DMS79 treated with DMSO at 0.1 percent for 48 hours (cell line): Measurements from ENCODE around the gene EGR2.

ENCODE experiments used
- DNase-seq: peaks from one replicate; lab custom pipeline; 2025; lab: John Stamatoyannopoulos, UW

EGR2 gene

DNA sequence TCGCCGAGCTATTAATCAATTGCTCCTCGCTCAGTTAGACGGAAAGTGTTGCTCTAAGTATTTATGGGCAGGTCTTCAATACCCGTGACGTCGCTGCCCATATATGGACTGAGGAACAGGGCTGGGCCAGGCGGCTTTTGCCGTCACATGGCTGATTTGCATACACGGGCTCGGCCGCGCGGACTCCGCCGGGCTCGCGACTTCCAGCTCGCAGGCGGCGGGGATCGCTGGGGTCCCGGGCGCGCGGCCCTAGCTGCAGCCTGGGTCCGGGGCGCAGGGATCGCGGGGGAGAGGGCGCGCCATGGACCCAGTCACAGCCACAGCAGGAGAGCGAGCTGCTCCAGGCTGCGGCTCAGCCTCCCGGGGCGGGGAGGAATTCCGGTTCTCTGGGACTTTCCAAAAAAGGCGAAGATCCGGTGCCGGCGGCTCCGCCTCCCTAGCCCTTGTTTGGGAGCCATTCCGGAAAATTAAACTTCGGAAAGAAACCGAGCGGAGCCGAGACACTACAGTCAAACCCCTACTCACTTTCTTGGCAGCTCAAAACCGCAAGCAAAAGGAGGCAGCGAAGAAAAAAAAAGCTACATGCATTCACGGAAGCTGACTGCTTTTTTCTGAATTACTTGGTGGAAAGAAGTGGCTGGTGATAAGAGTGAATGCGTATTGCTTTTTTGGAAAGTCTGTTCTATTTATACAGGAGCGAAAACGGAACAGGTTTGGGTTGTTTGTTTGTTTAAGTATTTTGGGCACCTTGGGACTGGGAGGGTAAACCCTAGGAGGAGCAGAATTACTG lies at the start of gene EGR2:
Gene EGR2, minus strand, starts transcription at position 36 of the 790 bp plus-strand sequence. CDS start 337 bp downstream, outside the sequence.
- peak; percentile 49 for DNase-seq

GRCh38 chr10:62862447-62862846 lies 46.3 kb upstream of the EGR2 start:
- DNase-seq, result no peak

DNA sequence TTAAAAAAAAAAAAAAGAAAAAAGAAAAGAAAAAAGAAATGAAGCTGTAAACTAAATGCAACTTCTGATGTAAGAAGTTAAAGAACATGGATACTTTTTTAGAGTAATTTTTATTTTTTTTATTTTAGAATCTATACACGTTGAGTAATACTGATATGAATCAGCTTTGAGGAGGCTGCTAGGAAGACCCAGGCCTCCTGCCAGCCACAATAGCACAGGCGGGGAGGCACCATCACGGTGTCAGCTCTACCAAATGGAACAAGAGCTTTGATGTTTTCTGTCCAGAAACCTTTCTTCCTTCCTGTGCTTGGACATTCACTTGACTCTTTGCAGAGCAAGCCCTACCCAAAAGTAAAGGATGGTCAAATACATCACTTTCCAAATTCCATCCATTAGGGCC lies 45.3 kb upstream of the EGR2 start:
- DNase-seq, result no peak

GRCh38 chr10:62860946-62861345 lies 44.8 kb upstream of the EGR2 start:
- DNase-seq, result no peak

DNA sequence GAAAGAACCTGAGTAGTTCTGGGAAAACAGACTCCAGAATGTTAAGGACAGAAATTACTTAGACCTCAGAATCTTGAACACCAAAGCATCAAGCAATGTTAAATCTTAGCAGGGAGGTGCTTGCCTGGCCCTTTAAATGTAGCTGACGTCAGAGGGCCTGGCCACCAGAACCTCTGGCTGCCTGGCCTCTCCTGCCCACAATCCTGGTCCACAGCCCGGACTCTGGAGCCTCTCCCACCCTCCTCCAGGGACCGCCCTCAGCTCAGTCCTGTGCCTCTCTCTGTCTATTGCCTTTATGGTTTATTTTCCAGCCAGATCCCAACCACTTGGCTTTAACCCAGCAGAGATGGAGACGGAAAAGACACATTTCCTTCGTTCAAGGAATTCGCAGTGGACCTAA lies 42.2 kb upstream of the EGR2 start:
- no peak for DNase-seq

- DNase-seq, result no peak
Measured at GRCh38 chr10:62856021-62856420, 39.9 kb upstream of the EGR2 start.

DNA sequence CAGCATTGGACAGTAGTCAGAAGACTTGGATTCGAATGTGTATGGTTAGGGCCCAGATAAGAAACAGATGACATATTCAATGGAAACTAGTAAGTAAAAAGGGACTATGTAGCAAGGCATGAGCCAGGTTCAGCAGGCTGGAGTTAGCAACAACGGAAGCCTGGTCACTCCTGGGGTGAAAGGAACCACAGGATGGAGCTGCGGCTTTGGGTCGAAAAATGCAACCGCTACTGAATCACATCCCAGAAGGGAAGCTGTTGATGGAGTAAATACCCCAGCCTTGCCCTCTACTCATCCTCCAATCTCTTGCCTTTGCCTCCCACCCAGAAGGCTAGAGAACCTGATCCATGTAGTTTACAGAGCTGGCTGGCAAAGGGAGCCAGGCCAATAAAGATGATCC lies 37.5 kb upstream of the EGR2 start:
- no peak for DNase-seq

GRCh38 chr10:62852961-62853702 lies 37.0 kb upstream of the EGR2 start:
- DNase-seq, result no peak

GRCh38 chr10:62851442-62851841 lies 35.3 kb upstream of the EGR2 start:
- DNase-seq, result no peak

GRCh38 chr10:62850646-62851045 lies 34.5 kb upstream of the EGR2 start:
- no peak for DNase-seq

- no peak for DNase-seq
Measured at GRCh38 chr10:62847433-62847832, 31.3 kb upstream of the EGR2 start.

GRCh38 chr10:62844280-62845011 lies 28.3 kb upstream of the EGR2 start:
- DNase-seq, result no peak

- no peak for DNase-seq
Measured at GRCh38 chr10:62843600-62843999, 27.4 kb upstream of the EGR2 start.

DNA sequence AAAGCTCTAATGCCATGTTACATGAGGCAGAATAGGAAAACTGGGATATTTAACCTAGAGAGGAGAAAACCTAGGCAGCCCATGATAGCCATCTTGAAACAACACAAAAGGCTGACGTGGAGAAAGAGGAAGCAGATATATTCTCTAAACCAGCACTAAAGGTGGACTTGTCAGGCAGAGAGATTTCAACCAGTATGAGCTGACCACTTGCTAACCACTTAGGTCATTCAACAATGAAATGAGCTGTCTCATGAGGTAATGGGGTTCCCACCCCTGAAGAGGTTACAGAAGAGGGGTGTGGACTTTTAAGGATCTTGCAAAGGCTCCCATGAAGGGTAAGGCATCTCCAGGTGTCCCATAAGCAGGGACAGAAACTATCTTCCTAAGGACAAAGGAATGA lies 26.8 kb upstream of the EGR2 start:
- no peak for DNase-seq

GRCh38 chr10:62839590-62839989 lies 23.4 kb upstream of the EGR2 start:
- no peak for DNase-seq

GRCh38 chr10:62831346-62831745 lies 15.2 kb upstream of the EGR2 start:
- no peak for DNase-seq

- DNase-seq, result no peak
Measured at GRCh38 chr10:62830679-62831078, 14.5 kb upstream of the EGR2 start.

DNA sequence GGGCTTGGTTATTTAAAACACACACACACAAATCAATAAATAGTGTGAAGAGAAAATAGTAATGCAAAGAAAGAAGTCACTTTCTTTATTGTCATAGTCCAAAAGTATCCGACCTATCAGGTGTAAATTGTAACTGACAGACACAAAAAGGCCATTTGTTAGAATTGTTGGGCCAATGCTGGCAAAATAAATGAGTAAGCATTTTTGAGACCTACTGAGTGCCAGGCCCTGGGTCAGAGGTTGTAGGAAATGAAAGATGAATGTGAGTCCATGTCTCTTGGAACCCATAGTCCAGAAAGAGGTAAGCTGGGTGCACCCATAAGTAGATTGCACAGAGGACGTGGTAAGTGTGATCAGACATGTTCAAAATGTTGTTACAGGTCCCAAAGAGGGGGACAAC lies 13.5 kb upstream of the EGR2 start:
- DNase-seq, result no peak

DNA sequence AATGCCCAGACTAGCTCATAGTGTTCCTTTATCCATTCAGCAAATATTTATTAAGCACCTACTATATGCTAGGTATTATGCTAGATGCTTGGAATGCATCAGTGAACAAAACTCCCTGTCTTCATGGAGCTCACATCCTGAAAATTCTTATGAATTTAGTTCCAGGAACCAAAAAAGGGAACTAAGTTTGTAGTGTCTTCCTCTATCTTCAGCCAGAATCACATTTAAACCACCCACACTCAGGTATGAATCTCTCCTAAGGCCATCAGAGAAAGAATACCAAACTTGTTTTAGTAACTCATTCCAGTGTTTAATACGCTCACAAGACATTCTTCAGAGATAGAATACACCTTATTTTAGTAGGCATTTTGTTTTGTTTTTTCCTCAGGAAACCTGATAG lies 10.1 kb upstream of the EGR2 start:
- DNase-seq, result no peak

- DNase-seq, result no peak
Measured at GRCh38 chr10:62820586-62820985, 4.4 kb upstream of the EGR2 start.

DNA sequence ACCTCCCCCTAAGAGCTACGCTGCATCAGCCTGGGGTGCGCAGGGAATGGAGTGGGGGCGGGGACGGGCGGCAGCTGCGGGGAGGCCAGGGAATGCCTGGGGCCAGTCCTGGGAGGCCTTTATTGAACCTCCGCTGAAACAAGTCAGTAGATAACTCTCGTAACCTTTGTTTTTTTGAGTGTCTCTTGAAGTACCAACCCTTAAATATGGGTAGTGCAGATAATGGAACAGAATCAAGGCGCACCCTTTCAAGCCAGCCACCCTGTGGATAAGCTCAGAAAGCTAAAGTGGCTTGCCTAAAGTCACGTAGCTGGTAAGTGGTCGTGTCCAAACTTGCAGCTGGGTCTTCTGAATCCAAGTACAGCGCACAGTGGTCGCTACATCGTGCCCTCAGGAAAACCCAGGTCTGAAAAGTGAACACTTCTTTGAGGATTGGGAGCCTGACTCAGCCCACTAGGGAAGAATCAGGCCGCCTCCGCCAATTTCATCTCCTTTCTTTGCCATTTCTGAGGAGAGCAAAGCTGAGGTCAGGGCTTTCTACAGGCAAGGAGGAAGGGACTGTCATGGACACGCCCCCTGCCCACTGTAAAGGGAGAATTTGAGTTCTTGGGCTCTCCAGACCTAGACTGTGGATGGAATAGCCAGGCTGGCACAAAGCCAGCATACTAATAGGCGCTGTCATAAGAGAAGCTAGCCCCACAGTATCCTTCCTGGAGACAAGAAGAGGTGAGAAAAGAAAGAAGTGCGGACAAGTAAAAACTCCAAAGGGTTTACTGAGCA lies 3.2 kb upstream of the EGR2 start:
- no peak for DNase-seq

DNA sequence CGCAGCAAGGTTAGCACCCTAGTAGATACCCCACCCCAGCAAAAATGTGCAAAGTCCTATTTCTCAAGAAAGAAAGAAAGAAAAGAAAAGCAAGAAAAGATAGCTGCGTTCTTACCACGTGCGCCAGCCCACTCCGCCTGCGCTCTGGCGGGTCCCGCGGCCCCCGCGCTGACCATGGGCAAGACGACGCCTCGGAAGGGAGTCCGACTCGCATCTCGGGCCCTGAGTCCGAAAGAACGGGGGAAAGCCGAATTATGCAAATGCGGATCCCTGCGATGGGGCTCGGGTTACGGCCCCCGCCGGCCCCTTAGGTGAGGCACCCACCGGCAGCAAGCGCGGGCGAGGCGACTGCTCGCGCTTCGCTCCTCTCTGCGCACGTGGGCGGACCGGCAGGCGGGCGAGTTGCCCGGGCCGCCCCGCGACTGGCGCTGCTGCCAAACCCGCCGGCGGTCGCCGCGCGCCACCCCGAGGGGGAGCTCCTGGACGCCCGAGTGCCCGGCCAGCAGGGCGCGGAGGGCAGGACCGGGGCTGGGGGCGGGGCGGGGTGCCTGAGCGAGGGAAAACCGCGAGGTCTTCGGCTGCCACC lies 2.4 kb upstream of the EGR2 start:
- DNase-seq, result no peak
